DMS114 treated with DMSO at 0.1 percent for 48 hours (cell line): ENCODE measurements around the gene SLC22A17.
"Not testable (repeated sequence)": the region's sequence is repeated elsewhere in the genome, so short reads cannot be mapped to it uniquely, and the experiment has no call there.

Source experiments
- DNase-seq: peaks from one replicate; lab custom pipeline; 2025; ENCODE audit not compliant: unreplicated experiment; lab: John Stamatoyannopoulos, UW

SLC22A17 gene

GRCh38 chr14:23352506-23353432 is at the start of gene SLC22A17:
SLC22A17 (minus strand) TSS chr14:23352887.
- peak; percentile 81 for DNase-seq

- DNase-seq, result no peak
Measured at GRCh38 chr14:23401291-23401690, 48.6 kb upstream of the SLC22A17 start.

- not testable (repeated sequence) for DNase-seq
Measured at GRCh38 chr14:23400496-23401149, 47.9 kb upstream of the SLC22A17 start.

GRCh38 chr14:23399591-23399990 is 46.9 kb upstream of the SLC22A17 start:
- no peak for DNase-seq

- no peak for DNase-seq
Measured at GRCh38 chr14:23399136-23399535, 46.4 kb upstream of the SLC22A17 start.

GRCh38 chr14:23398348-23398747 is 45.7 kb upstream of the SLC22A17 start:
- no peak for DNase-seq

- no peak for DNase-seq
Measured at GRCh38 chr14:23396781-23397407, 44.2 kb upstream of the SLC22A17 start.

- DNase-seq, result no peak
Measured at GRCh38 chr14:23396126-23396525, 43.4 kb upstream of the SLC22A17 start.

- no peak for DNase-seq
Measured at GRCh38 chr14:23392613-23393012, 39.9 kb upstream of the SLC22A17 start.

GRCh38 chr14:23389871-23390270 is 37.2 kb upstream of the SLC22A17 start:
- not testable (repeated sequence) for DNase-seq

- DNase-seq, result no peak
Measured at GRCh38 chr14:23389396-23389795, 36.7 kb upstream of the SLC22A17 start.

- DNase-seq, result no peak
Measured at GRCh38 chr14:23388996-23389395, 36.3 kb upstream of the SLC22A17 start.

GRCh38 chr14:23387916-23388882 is 35.5 kb upstream of the SLC22A17 start:
- DNase-seq, result no peak

GRCh38 chr14:23386999-23387398 is 34.3 kb upstream of the SLC22A17 start:
- DNase-seq, result no peak

- DNase-seq, result not testable (repeated sequence)
Measured at GRCh38 chr14:23386266-23386657, 33.6 kb upstream of the SLC22A17 start.

- no peak for DNase-seq
Measured at GRCh38 chr14:23385642-23386265, 33.1 kb upstream of the SLC22A17 start.

- no peak for DNase-seq
Measured at GRCh38 chr14:23385244-23385641, 32.6 kb upstream of the SLC22A17 start.

- DNase-seq, result no peak
Measured at GRCh38 chr14:23384364-23385080, 31.8 kb upstream of the SLC22A17 start.

- no peak for DNase-seq
Measured at GRCh38 chr14:23382731-23383440, 30.2 kb upstream of the SLC22A17 start.
